ENCODE results near the gene NOP14.
"Not testable (repeated sequence)": the region's sequence is repeated elsewhere in the genome, so short reads cannot be mapped to it uniquely, and the experiment has no call there.

NOP14 gene

GRCh38 chr4:2942532-2943363 lies 20.5 kb downstream of the NOP14 start:
- no peak for DNase-seq (ENCODE audit: low read depth in 2 of 2)

DNA sequence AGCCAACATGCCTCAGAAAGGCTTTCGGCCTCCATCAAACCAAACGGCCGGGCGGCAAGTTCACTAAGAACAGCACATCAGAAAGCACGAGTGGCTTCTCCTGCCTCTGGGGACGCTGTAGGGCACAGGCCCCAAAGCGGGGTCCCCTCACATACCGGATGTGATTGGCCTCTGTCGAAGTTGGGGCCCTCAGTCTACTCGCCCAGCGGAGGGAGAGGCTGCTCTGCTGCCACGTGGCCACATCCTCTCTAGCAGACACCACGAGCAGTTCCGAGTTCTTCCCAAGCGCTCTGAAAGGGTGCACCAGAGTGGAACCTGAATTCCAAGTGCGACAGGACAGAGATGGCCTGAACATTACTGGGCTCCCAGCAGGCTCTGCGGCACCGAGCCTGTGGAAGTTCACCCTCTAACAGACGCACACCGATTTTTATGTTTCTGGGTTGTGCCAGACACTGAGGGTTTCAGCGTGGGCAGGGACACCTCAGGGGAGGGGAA lies 21.1 kb downstream of the NOP14 start:
- no peak for DNase-seq (ENCODE audit: low read depth in 2 of 2)

DNA sequence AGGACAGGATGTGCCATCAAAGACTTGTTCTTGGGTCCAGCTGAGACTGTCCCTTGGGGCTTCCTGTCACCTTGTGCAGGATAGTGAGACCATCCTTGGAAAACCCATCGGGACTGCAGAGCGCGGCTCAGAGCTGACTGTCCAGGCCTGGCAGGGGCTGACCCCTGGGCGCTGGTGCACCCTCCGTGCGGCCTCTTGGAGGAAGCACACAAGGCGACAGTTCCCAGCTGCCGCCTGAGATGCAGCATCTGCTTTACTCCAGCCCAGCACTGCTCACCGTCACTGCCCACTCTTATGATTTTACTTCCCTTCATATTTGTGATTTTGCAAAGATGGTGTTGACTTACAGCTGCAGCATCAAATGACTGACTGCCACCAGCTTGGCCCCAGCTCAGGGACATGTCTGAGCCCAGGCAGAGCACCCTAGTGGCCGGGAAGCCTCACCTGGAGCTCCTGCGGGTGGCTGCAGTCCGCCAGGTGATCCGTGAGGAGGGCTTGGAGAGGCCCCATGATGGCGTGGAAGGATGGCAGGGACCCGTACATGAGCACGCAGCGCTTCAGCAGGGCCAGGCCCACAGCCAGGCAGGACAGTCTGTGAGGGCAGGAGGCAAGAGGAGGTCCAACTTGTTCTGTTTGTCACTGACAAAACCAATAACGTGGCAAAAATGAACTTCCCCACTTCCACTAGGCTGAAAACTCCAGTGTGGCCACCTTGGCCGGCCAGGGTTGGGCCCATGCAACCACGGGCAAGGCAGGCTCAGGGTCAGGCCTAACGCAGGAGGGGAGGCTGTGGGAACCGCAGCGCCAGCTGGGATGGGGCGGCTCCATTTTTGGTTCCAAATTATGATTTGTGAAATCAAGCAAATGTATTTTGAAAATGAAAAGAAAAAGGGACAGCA lies 21.8 kb downstream of the NOP14 start:
- DNase-seq (ENCODE audit: low read depth in 2 of 2): no peak

- DNase-seq (ENCODE audit: low read depth in 2 of 2): no peak
These were observed 22.7 kb downstream of the NOP14 start for GRCh38 chr4:2940267-2941137.

- DNase-seq (ENCODE audit: low read depth in 2 of 2): no peak
These were observed 23.6 kb downstream of the NOP14 start for GRCh38 chr4:2939383-2940243.

DNA sequence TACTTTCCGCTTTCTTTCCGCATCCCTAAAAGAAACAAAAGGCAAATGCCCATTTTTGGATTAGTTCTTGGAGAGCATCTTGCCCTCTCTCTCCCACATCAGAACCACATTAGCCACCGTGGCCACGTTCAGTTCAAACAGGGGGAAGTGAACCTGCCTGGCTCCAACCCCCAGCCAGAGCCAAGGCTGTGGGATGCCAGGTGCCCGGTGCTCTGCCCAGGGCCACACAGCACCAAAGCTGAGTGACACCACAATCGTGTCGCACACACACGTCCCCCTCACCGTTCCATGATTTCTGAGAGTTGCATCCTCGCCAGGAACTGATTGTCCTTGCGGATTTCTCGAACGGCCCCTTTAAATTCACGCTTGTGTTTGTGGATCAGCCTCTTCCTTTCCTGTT lies 24.3 kb downstream of the NOP14 start:
- no peak for DNase-seq (ENCODE audit: low read depth in 2 of 2)

DNA sequence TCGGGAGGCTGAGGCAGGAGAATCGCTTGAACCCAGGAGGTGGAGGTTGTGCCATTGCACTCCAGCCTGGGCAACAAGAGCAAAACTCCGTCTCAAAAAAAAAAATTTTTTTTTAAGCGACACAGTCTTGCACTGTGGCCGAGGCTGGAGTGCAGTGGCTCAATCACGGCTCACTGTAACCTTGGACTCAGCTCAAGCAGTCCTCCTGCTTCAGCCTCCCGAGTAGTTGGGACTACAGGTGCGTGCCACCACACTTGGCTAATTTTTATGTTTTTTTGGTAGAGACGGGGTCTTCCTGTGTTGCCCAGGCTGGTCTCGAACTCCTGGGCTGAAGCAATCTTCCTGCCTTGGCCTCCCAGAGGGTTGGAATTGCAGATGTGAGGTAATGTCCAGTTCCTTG lies 24.8 kb downstream of the NOP14 start:
- DNase-seq (ENCODE audit: low read depth in 2 of 2): not testable (repeated sequence)

GRCh38 chr4:2937986-2938385 lies 25.2 kb downstream of the NOP14 start:
- DNase-seq (ENCODE audit: low read depth in 2 of 2): no peak

- DNase-seq (ENCODE audit: low read depth in 2 of 2): no peak
These were observed 25.9 kb downstream of the NOP14 start for GRCh38 chr4:2937146-2937857.

GRCh38 chr4:2936773-2937145 lies 26.4 kb downstream of the NOP14 start:
- peak in 1 of 2 donors; percentile 64 for DNase-seq (ENCODE audit: low read depth in 2 of 2)

DNA sequence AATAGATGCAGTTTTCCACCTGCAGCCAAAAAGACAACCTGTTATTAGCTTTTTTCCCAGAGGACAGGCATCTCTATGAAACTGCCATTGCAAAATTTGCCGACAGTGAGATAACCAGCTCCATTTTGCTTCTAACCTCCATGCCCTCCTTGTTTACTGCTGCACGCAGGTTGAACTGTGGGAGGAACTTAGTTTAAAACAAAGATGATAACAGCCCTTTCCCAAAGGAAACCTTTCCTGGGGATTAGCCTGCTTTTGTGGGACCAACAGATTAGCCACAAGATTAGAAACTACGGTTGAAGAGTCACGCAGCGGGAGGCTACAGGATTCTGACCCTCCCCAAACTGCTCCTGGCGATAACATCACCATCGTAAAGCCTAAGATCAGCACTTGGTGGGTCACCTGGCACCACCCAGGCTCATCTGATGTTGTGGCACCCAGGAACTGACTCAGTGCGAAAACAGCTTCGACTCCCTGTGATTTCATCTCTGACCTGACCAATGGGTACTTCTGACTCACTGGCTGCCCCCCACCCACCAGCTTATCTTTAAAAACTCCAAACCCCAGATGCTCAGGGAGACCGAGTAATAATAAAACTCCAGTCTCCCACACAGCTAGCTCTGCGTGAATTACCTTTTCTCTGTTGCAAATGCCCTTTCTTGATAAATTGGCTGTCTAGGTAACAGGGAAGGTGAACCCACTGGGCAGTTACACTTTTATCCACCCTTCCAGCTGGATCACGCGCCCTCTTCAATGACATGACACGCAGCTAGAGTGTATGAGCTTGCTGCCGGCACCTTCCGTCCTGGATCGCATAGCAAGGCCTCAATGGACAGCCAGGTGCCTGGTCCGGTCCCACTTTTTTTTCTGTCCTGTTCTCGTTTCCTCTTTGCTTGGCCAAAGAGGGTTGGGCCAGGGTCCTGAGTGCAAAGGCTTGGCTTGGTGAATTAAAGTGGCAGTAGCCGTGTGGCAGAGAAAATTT lies 27.2 kb downstream of the NOP14 start:
- DNase-seq (ENCODE audit: low read depth in 2 of 2): peak; percentile 70 to 78

- DNase-seq (ENCODE audit: low read depth in 2 of 2): peak; percentile 92 to 97
These were observed 28.1 kb downstream of the NOP14 start for GRCh38 chr4:2934813-2935761.

GRCh38 chr4:2934077-2934812 lies 29.0 kb downstream of the NOP14 start:
- DNase-seq (ENCODE audit: low read depth in 2 of 2): no peak

GRCh38 chr4:2933566-2934076 lies 29.6 kb downstream of the NOP14 start:
- no peak for DNase-seq (ENCODE audit: low read depth in 2 of 2)

DNA sequence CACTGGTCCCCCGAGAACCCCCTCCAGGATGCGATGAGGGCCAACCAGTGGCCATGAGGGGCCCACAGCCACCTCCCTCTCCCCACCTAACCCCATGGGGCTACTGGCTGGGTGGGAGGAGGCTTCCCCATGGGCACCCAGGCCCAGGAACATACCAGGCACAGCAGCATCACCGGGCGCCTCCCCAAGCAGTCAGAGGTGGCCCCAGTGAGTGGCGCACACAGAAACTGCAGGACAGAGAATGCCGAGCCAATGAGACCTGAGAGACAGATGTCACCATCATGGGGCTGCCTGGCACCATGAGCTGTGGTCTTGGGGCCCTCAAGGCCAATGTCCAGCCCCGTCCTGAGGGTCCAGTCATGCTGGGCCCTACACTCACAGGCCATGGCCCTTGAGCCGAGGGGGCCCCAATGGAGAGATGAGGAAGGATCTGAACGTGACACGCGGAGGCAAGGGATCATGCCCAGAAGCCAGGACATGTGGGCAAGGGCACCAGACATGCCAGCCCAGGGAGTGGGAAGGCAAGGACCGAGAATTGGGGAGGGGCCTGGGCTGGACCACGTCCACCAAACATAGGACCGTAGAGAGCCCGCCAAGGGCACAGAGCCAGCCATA lies 30.1 kb downstream of the NOP14 start:
- DNase-seq (ENCODE audit: low read depth in 2 of 2): no peak

- no peak for DNase-seq (ENCODE audit: low read depth in 2 of 2)
These were observed 30.8 kb downstream of the NOP14 start for GRCh38 chr4:2932321-2932950.
